Measurements from ENCODE around the gene ADARB2. TPM values are rescaled to one million over a fixed set of nuclear protein-coding genes. Genes with fewer than 3 reads are reported as not detected.

Gene ADARB2
- total RNA-seq, 3 donors from 2014 or later: 0.31 to 4.2 TPM; not detected in 1

DNA sequence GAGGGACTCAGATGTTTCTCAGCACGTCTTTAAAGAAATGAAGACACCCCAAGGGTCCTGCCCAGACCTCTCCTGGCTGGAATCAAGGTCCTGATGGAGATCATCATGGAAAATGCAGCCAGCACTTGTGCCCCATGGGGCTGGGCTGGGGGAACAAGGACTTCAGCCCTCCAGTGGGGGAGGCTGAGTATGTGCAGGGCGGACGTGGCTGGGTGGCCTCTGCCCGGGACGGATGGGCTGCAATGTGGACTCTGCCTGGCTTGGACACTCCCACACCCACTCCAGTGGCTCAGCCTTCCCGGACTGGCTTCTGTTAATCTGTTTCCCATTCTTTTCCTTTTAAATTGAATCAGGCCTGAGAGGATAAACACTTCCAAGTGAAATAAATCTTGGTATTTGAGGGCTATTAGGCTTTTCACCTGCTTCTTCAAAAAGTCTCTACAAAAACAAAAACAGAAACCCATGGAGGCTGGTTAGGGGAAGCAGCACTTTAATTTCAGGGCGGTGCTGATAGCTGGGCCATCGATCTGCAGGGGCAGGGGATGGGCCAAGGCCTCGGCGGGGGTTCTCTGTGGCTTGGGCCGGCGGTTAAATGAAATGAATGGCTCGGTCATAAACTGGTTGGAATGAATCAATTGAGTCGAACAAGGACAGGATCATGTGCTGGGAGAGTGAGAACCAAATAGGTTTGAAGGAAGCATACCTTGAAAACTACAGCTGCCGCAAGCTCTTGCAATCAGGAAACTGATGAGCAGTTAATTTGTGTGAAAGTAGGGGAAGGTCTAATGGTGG, 51.4 kb downstream of the ADARB2 start:
- Histone ChIP-seq H3K36me3 (ENCODE audit: low read depth) (no peaks in the 10 kb centered on the region), H3K4me3 (no peak overlapping the region), H3K9me3 (no peaks in the 10 kb centered on the region), H3K4me1 (ENCODE audit: low read depth) (no peaks in the 10 kb centered on the region)
- TF ChIP-seq, protein P1, sequence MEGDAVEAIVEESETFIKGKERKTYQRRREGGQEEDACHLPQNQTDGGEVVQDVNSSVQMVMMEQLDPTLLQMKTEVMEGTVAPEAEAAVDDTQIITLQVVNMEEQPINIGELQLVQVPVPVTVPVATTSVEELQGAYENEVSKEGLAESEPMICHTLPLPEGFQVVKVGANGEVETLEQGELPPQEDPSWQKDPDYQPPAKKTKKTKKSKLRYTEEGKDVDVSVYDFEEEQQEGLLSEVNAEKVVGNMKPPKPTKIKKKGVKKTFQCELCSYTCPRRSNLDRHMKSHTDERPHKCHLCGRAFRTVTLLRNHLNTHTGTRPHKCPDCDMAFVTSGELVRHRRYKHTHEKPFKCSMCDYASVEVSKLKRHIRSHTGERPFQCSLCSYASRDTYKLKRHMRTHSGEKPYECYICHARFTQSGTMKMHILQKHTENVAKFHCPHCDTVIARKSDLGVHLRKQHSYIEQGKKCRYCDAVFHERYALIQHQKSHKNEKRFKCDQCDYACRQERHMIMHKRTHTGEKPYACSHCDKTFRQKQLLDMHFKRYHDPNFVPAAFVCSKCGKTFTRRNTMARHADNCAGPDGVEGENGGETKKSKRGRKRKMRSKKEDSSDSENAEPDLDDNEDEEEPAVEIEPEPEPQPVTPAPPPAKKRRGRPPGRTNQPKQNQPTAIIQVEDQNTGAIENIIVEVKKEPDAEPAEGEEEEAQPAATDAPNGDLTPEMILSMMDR (IDR thresholded peaks at IDR 0.05): no peak
- intact Hi-C loops (cut with DNase I, micrococcal nuclease): no loop called here
- DNase-seq (no peak), ATAC-seq (no peak)

DNA sequence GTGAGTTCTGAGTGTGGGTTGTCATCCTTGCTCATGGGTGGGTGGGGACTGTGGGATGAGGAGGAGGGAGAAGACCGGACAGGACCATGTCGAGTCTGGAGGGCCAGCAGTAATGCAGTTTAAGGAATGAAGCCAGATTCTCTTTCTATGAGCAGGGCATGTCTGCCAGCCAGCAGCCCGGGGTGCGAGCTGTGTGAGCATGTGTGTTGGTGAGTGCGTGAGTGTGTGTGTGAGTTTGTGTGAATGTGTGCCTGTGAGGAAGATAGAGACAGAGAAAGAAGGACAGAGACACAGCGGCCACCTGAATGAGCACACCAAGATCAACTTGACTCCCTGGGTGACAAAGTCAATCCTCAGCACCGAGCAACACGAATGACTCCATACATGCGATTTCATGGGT, 52.3 kb downstream of the ADARB2 start:
- DNase-seq: no peak
- intact Hi-C loops (cut with DNase I, micrococcal nuclease): no loop called here
- TF ChIP-seq, protein P1 (IDR thresholded peaks at IDR 0.05): no peak
- Histone ChIP-seq H3K4me3 (no peak overlapping the region), H3K36me3 (ENCODE audit: low read depth) (no peaks in the 10 kb centered on the region), H3K4me1 (ENCODE audit: low read depth) (no peaks in the 10 kb centered on the region), H3K9me3 (no peaks in the 10 kb centered on the region)
- ATAC-seq: no peak

DNA sequence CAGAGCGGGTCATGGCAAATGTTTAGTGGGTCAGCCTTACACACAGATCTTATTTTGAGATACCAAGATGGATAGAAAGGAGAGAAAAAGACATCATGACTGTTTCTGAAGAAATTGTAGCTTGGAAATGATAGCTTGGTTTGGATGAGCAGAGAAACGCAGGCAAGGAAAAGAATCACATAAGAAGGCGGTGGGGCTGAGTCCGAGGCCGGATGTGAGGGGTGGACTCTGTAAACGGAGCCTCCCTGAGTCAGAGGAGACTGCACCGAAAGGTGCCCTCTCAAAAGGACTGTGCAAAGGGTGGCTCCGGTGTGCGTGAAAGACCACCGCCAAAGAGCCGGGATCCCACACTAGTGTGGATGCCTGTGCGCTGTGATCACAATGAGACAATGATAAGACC, 53.7 kb downstream of the ADARB2 start:
- no peak for DNase-seq
- no peaks in the 10 kb centered on the region for H3K4me1 ChIP-seq (ENCODE audit: low read depth)
- no peaks in the 10 kb centered on the region for H3K9me3 ChIP-seq
- no peaks in the 10 kb centered on the region for H3K36me3 ChIP-seq (ENCODE audit: low read depth)
- TF ChIP-seq, protein P1 (IDR thresholded peaks at IDR 0.05): no peak
- intact Hi-C loops (cut with DNase I, micrococcal nuclease): no loop called here
- ATAC-seq: no peak
- no peak overlapping the region for H3K4me3 ChIP-seq

DNA sequence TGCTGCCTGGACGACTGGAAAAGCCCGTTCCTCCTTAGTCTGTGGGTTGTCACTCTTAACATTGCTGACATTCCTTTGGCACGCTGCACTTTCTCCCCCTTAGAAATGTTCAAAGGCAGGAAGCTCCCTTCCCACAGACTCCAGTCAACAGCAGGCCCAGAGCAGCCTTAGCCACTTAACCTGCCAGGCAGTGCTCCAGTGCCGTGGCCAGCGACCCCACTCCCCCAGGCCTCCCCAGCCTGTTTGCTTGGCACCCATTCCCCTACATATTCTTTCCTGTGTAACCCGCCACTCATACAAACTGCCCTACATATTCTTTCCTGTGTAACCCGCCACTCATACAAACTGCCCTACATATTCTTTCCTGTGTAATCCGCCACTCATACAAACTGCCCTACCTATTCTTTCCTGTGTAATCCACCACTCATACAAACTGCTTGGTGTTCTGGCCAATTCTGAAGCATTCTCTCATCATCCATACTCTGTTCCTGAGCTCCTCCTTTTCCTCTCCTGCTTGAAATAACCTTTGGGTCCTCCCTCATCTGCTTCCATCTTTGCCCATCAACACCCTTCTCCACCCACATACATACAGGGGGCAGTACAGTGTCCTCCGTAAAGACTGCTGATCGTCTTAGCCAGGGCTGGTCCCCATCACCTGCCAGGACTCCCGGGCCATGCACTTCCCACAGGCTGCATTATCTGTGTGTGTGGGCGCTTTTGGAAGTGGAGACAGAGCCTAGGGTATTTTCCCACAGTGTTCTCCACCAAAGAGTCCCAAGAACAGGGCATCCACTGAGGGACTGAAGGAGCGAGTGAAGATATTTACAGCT, 57.3 kb downstream of the ADARB2 start:
- H3K4me1 ChIP-seq (ENCODE audit: low read depth): no peaks in the 10 kb centered on the region
- intact Hi-C loops (cut with DNase I, micrococcal nuclease): no loop called here
- no peaks in the 10 kb centered on the region for H3K36me3 ChIP-seq (ENCODE audit: low read depth)
- H3K4me3 ChIP-seq: no peak overlapping the region
- DNase-seq (no peak), ATAC-seq (no peak)
- TF ChIP-seq, protein P1 (IDR thresholded peaks at IDR 0.05): no peak
- no peaks in the 10 kb centered on the region for H3K9me3 ChIP-seq

DNA sequence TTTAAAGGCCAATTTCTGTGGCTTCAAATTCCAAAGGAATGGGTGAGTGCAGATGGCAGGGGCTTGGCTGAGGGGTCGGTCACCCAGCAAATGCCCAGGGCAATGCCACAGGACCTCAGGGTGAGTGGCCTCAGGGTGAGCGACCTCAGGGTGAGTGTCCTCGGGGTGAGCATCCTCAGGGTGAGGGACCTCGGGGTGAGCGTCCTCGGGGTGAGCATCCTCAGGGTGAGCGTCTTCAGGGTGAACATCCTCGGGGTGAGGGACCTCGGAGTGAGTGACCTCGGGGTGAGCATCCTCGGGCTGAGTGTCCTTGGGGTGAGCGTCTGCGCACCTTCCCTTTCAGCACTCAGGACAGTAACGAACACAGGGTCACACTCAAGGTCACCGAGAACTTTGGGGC, 59.2 kb downstream of the ADARB2 start:
- H3K4me1 ChIP-seq (ENCODE audit: low read depth): no peaks in the 10 kb centered on the region
- TF ChIP-seq, protein P1 (IDR thresholded peaks at IDR 0.05): no peak

More for the DNA sequence above, 59.2 kb downstream of the ADARB2 start:
- no peak overlapping the region for H3K4me3 ChIP-seq
- no peaks in the 10 kb centered on the region for H3K36me3 ChIP-seq (ENCODE audit: low read depth)
- intact Hi-C loops (cut with DNase I, micrococcal nuclease): no loop called here
- ATAC-seq (no peak), DNase-seq (no peak)
- H3K9me3 ChIP-seq: no peaks in the 10 kb centered on the region
